ENCODE measurements around the gene SYNPO2L. TPM values are rescaled to one million over a fixed set of nuclear protein-coding genes. Genes with fewer than 3 reads are reported as not detected.

Gene SYNPO2L
- total and polyA plus RNA-seq, 8 donors: 0.03 to 0.12 TPM; not detected in 6

- TF ChIP-seq POLR2AphosphoS5 (IDR thresholded peaks at IDR 0.05): no peak
- no peak for TF ChIP-seq POLR2A (IDR thresholded peaks at IDR 0.05)
- TF ChIP-seq CTCF (IDR thresholded peaks at IDR 0.05): no peak
- no peak for TF ChIP-seq EP300 (IDR thresholded peaks at IDR 0.05)
- 84 to 93% (median 91%) methylated on average over 4 of the region's 4 CpGs for WGBS, 5 donors
Measured at GRCh38 chr10:73609116-73609515, 46.7 kb downstream of the SYNPO2L start.

GRCh38 chr10:73601486-73601921 is 54.3 kb downstream of the SYNPO2L start:
- no peak overlapping the region for H3K4me3 ChIP-seq
- no peaks in the 10 kb centered on the region for H3K9me3 ChIP-seq
- WGBS, 5 donors: 29 to 51% (median 36%) methylated on average over 3 of the region's 3 CpGs
- no peaks in the 10 kb centered on the region for H3K36me3 ChIP-seq
- no peaks in the 10 kb centered on the region for H3K27me3 ChIP-seq
- intact Hi-C loops (cut with DNase I; ENCODE audit: low total_unique reads): no loop called here
- peak; percentile 68 to 92 for DNase-seq
- TF ChIP-seq CTCF (IDR thresholded peaks at IDR 0.05) (no peak), POLR2AphosphoS5 (IDR thresholded peaks at IDR 0.05) (peak in 2 of 3 donors; percentile 77 to 81), POLR2A (IDR thresholded peaks at IDR 0.05) (no peak)
- peaks cover 0 to 15% (median 2%) of the 10 kb centered on the region in 4 donors for H3K4me1 ChIP-seq
- peak overlapping the region; percentile 34 to 77 (median 74) for H3K27ac ChIP-seq

More at GRCh38 chr10:73609116-73609515, 46.7 kb downstream of the SYNPO2L start:
- Histone ChIP-seq H3K27me3 (no peaks in the 10 kb centered on the region), H3K4me1 (no peaks in the 10 kb centered on the region), H3K27ac (no peak overlapping the region), H3K9me3 (no peaks in the 10 kb centered on the region), H3K4me3 (no peak overlapping the region), H3K36me3 (peaks cover 0 to 7% (median 0%) of the 10 kb centered on the region in 4 donors)
- no peak for DNase-seq
- intact Hi-C loops (cut with DNase I; ENCODE audit: low total_unique reads): no loop called here

GRCh38 chr10:73597346-73597745 is 58.5 kb downstream of the SYNPO2L start:
- DNase-seq: no peak
- intact Hi-C loops (cut with DNase I; ENCODE audit: low total_unique reads): no loop called here
- Histone ChIP-seq H3K9me3 (no peaks in the 10 kb centered on the region), H3K27me3 (no peaks in the 10 kb centered on the region), H3K4me3 (no peak overlapping the region), H3K36me3 (no peaks in the 10 kb centered on the region), H3K27ac (no peak overlapping the region), H3K4me1 (peaks cover 0 to 15% (median 8%) of the 10 kb centered on the region in 4 donors)
- WGBS, 5 donors: 87 to 100% (median 95%) methylated on average over 1 of the region's 1 CpG
- no peak for TF ChIP-seq POLR2AphosphoS5 (IDR thresholded peaks at IDR 0.05)
- TF ChIP-seq POLR2A (IDR thresholded peaks at IDR 0.05): no peak
- no peak for TF ChIP-seq EP300 (IDR thresholded peaks at IDR 0.05)
- no peak for TF ChIP-seq CTCF (IDR thresholded peaks at IDR 0.05)

Other genes with a start within 250 kb of the SYNPO2L start
- 100 to 1,000 TPM in 1 of 5 donors, 10 to 100 TPM in 4; 16.2 to 103 (median 60.6) TPM for gene ANXA7, start 242.0 kb downstream of the SYNPO2L start, total RNA-seq
- 10 to 100 TPM; 38.7 to 67.4 (median 55.7) TPM for gene ANXA7, start 242.0 kb downstream of the SYNPO2L start, polyA plus RNA-seq
- 1 to 10 TPM in 3 of 5 donors, under 1 TPM in 1, not detected in 1; 0.87 to 6.1 (median 1.9) TPM for gene MSS51, start 222.5 kb downstream of the SYNPO2L start, total RNA-seq
- 1 to 10 TPM in 1 of 3 donors, under 1 TPM in 2; 0.61 to 1.8 (median 0.62) TPM for gene MSS51, start 222.5 kb downstream of the SYNPO2L start, polyA plus RNA-seq
- gene PPP3CB, start 160.0 kb downstream of the SYNPO2L start, total RNA-seq: 10 to 100 TPM; 12.5 to 77.1 (median 43.3) TPM
- gene PPP3CB, start 160.0 kb downstream of the SYNPO2L start, polyA plus RNA-seq: 10 to 100 TPM; 23.2 to 29.0 (median 24.4) TPM
- gene USP54, start 64.7 kb downstream of the SYNPO2L start, total RNA-seq: 100 to 1,000 TPM in 4 of 5 donors, 10 to 100 TPM in 1; 33.0 to 369 (median 112) TPM
- 10 to 100 TPM in 2 of 3 donors, 1 to 10 TPM in 1; 7.3 to 17.3 (median 11.1) TPM for gene USP54, start 64.7 kb downstream of the SYNPO2L start, polyA plus RNA-seq
- 1 to 10 TPM in 1 of 5 donors, not detected in 4; 1.3 TPM for gene MYOZ1, start 14.6 kb downstream of the SYNPO2L start, total RNA-seq
- 1 to 10 TPM in 1 of 3 donors, under 1 TPM in 2; 0.18 to 1.2 (median 0.19) TPM for gene MYOZ1, start 14.6 kb downstream of the SYNPO2L start, polyA plus RNA-seq
- gene AGAP5, start 42.1 kb upstream of the SYNPO2L start, total RNA-seq: 10 to 100 TPM in 1 of 5 donors, 1 to 10 TPM in 4; 4.1 to 20.1 (median 8.7) TPM
- gene AGAP5, start 42.1 kb upstream of the SYNPO2L start, polyA plus RNA-seq: 1 to 10 TPM; 1.8 to 4.7 (median 2.0) TPM
- 10 to 100 TPM; 40.6 to 58.8 (median 50.7) TPM for gene SEC24C, start 88.3 kb upstream of the SYNPO2L start, total RNA-seq
- gene SEC24C, start 88.3 kb upstream of the SYNPO2L start, polyA plus RNA-seq: 10 to 100 TPM; 23.5 to 25.2 (median 25.1) TPM
- 10 to 100 TPM in 3 of 5 donors, 1 to 10 TPM in 2; 1.3 to 51.0 (median 11.2) TPM for gene CHCHD1, start 126.0 kb upstream of the SYNPO2L start, total RNA-seq
- gene CHCHD1, start 126.0 kb upstream of the SYNPO2L start, polyA plus RNA-seq: 10 to 100 TPM; 60.2 to 81.6 (median 69.9) TPM
- gene ZSWIM8, start 129.6 kb upstream of the SYNPO2L start, total RNA-seq: 100 to 1,000 TPM in 3 of 5 donors, 10 to 100 TPM in 2; 43.4 to 325 (median 101) TPM
- 100 to 1,000 TPM in 1 of 3 donors, 10 to 100 TPM in 2; 53.4 to 121 (median 57.7) TPM for gene ZSWIM8, start 129.6 kb upstream of the SYNPO2L start, polyA plus RNA-seq
- gene NDST2, start 155.6 kb upstream of the SYNPO2L start, total RNA-seq: 10 to 100 TPM in 4 of 5 donors, 1 to 10 TPM in 1; 2.3 to 97.4 (median 16.7) TPM
- gene NDST2, start 155.6 kb upstream of the SYNPO2L start, polyA plus RNA-seq: 1 to 10 TPM; 3.5 to 9.8 (median 6.5) TPM
- gene CAMK2G, start 218.5 kb upstream of the SYNPO2L start, total RNA-seq: 10 to 100 TPM; 28.8 to 93.3 (median 31.9) TPM
- gene CAMK2G, start 218.5 kb upstream of the SYNPO2L start, polyA plus RNA-seq: 10 to 100 TPM in 2 of 3 donors, 1 to 10 TPM in 1; 7.5 to 22.8 (median 11.0) TPM

Measured in stomach (tissue), 9 donors.